Natural killer cell (primary cell): Measurements from ENCODE around the gene HLA-DPA1. TPM values are rescaled to one million over a fixed set of nuclear protein-coding genes. Genes with fewer than 3 reads are reported as not detected.

ENCODE experiments used
- ATAC-seq, 3 donors: fragments of 150-1000 bp in 2 of 3; fragments of 200-7000 bp in 1 of 3; cut with Tn5 transposase; 1 replicate in 1 of 3; 2 replicates in 2 of 3; pipeline ENCODE4 v1.10.0; 2021; ENCODE audit warnings: mild to moderate bottlenecking in 2 of 3, moderate library complexity in 2 of 3
- DNase-seq, 2 donors: peaks; one replicate each; pipeline versions ENCODE4 v3.0.0 to v3.0.0-alpha.2; 2013 to 2021; ENCODE audit warnings: mixed read lengths in 1 of 2
- H3K27ac ChIP-seq: one replicate; pipeline ENCODE4 v1.5.1; 2013; ENCODE audit warnings: mild to moderate bottlenecking, low read length
- H3K27me3 ChIP-seq: one replicate; pipeline ENCODE4 v1.6.1; 2013; ENCODE audit warnings: low read length; ENCODE audit not compliant: control insufficient read depth, insufficient read depth
- H3K36me3 ChIP-seq: one replicate; pipeline ENCODE4 v1.6.1; 2013; ENCODE audit warnings: low read length; ENCODE audit not compliant: control insufficient read depth, insufficient read depth
- H3K4me1 ChIP-seq: one replicate; pipeline ENCODE4 v1.6.1; 2013; ENCODE audit warnings: low read length; ENCODE audit not compliant: control insufficient read depth, insufficient read depth
- H3K4me3 ChIP-seq: one replicate; pipeline ENCODE4 v1.5.1; 2013; ENCODE audit warnings: low read length
- H3K9me3 ChIP-seq: one replicate; pipeline ENCODE4 v1.6.1; 2013; ENCODE audit warnings: low read length; ENCODE audit not compliant: control insufficient read depth, insufficient read depth
- H3K27ac Mint-ChIP-seq, 2 donors: one replicate each; pipeline ENCODE4 v1.8.0; 2022; ENCODE audit warnings: mild to moderate bottlenecking in 2 of 2, mixed read lengths in 2 of 2, moderate library complexity in 1 of 2
- H3K27me3 Mint-ChIP-seq, 2 donors: one replicate each; pipeline ENCODE4 v1.8.0; 2022; ENCODE audit warnings: low read depth in 2 of 2, mixed read lengths in 2 of 2
- H3K36me3 Mint-ChIP-seq: one replicate; pipeline ENCODE4 v1.8.0; 2022; ENCODE audit warnings: mixed read lengths
- H3K4me1 Mint-ChIP-seq, 2 donors: one replicate each; pipeline ENCODE4 v1.8.0; 2022; ENCODE audit warnings: mixed read lengths in 2 of 2
- H3K4me3 Mint-ChIP-seq: one replicate; pipeline ENCODE4 v1.8.0; 2022; ENCODE audit warnings: mild to moderate bottlenecking, moderate library complexity, mixed read lengths
- H3K9me3 Mint-ChIP-seq, 2 donors: one replicate each; pipeline ENCODE4 v1.8.0; 2022; ENCODE audit warnings: mixed read lengths in 2 of 2
- WGBS: methylation state at CpG from one replicate; pipeline ENCODE4 v1.1.7; 2013; ENCODE audit warnings: missing lambda C conversion rate; ENCODE audit not compliant: insufficient coverage; 5-methylcytosine and 5-hydroxymethylcytosine counted together
- intact Hi-C: fragments of 100-400 bp; cut with micrococcal nuclease; formaldehyde crosslinking; loops from one replicate; pipeline ENCODE4 v1.14.2; 2022
- total RNA-seq, 4 donors: library from RNA; stranded (reverse); fragments of 120-200 nt in 1 of 4; gene quantifications; one replicate each; pipeline versions ENCODE4 v1.2.3 to v1.2.4, GENCODE V29; 2013 to 2022
- TF ChIP-seq, protein P1 (sequence below): fragments of 200-600 bp; IDR thresholded peaks from one replicate; pipeline ENCODE4 v1.8.0; 2022; ENCODE audit warnings: antibody characterized with exemption

The HLA-DPA1 gene
- total RNA-seq, 3 donors from 2014 or later (not counting 1 experiment from before 2014, with no cell fraction given), result 43.1 to 135 (median 73.5) TPM

DNA sequence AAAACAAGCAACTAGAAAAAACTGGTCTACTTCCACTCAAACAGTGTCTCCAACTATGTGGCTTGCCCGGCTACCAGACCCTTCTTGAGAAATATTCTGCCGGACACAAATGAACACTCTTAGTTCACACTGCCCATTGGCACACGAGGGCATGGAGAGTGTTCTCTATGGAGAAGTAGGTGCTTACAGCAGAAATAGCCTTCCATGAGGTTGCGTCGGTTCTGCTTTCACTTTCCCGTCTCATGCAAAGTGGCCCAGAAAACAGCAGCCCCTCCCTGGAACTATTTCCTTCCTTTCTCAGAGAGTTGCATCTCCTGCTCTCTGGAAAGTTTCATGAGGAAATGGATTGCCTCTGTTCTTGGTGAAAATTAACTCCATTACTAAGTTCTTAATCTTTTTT, 54.5 kb downstream of the HLA-DPA1 start:
- H3K27ac Mint-ChIP-seq, result peak overlapping the region; percentile 11 to 56
- H3K36me3 ChIP-seq, result no peaks in the 10 kb centered on the region
- no peaks in the 10 kb centered on the region for H3K9me3 Mint-ChIP-seq
- peaks cover 24% of the 10 kb centered on the region for H3K4me1 ChIP-seq
- H3K4me3 Mint-ChIP-seq, result peak overlapping the region; percentile 79
- intact Hi-C loops, result loop anchor here (5.0 kb wide), 1 partner anchor 128 kb away; no protein-coding TSS in a partner anchor
- TF ChIP-seq, protein P1, sequence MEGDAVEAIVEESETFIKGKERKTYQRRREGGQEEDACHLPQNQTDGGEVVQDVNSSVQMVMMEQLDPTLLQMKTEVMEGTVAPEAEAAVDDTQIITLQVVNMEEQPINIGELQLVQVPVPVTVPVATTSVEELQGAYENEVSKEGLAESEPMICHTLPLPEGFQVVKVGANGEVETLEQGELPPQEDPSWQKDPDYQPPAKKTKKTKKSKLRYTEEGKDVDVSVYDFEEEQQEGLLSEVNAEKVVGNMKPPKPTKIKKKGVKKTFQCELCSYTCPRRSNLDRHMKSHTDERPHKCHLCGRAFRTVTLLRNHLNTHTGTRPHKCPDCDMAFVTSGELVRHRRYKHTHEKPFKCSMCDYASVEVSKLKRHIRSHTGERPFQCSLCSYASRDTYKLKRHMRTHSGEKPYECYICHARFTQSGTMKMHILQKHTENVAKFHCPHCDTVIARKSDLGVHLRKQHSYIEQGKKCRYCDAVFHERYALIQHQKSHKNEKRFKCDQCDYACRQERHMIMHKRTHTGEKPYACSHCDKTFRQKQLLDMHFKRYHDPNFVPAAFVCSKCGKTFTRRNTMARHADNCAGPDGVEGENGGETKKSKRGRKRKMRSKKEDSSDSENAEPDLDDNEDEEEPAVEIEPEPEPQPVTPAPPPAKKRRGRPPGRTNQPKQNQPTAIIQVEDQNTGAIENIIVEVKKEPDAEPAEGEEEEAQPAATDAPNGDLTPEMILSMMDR, result no peak
- H3K27me3 Mint-ChIP-seq, result peaks cover 0 to 16% of the 10 kb centered on the region in 2 donors
- no peaks in the 10 kb centered on the region for H3K9me3 ChIP-seq
- ATAC-seq (peak in 2 of 3 donors; percentile 78 to 85), DNase-seq (peak in 1 of 2 donors; percentile 67)
- WGBS, result 2% methylated on average over 6 of the region's 6 CpGs
- H3K4me3 ChIP-seq, result no peak overlapping the region
- peaks cover 5 to 28% of the 10 kb centered on the region in 2 donors for H3K4me1 Mint-ChIP-seq
- no peaks in the 10 kb centered on the region for H3K36me3 Mint-ChIP-seq
- no peaks in the 10 kb centered on the region for H3K27me3 ChIP-seq
- peak overlapping the region; percentile 88 for H3K27ac ChIP-seq

DNA sequence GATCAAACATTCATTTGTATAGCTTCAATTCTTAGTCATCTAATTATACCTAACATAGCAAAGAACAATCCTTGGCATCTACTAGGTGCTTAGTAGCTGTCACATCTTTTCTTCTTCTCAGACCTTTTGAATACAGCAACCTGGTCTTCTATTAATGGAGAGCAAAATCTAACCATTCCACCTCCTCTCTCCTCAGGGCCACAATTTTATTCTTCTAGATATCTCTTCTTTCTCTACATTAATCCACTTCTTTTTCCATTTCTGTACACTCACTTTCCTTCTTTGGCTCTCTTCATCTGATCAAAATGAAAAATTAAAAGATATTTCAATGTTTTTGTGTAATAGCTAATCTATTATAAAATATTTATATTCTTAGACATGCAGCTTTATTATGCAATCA, 55.0 kb downstream of the HLA-DPA1 start:
- Mint-ChIP-seq H3K27me3 (peaks cover 3 to 18% of the 10 kb centered on the region in 2 donors), H3K9me3 (no peaks in the 10 kb centered on the region), H3K4me3 (no peak overlapping the region), H3K4me1 (peaks cover 5 to 28% of the 10 kb centered on the region in 2 donors), H3K36me3 (no peaks in the 10 kb centered on the region), H3K27ac (no peak overlapping the region)
- no peaks in the 10 kb centered on the region for H3K27me3 ChIP-seq
- TF ChIP-seq, protein P1, result no peak
- intact Hi-C loops, result loop anchor here (5.0 kb wide), 1 partner anchor 129 kb away; no protein-coding TSS in a partner anchor
- DNase-seq (no peak), ATAC-seq (no peak)
- H3K27ac ChIP-seq, result peak overlapping the region; percentile 88
- H3K9me3 ChIP-seq, result no peaks in the 10 kb centered on the region
- H3K36me3 ChIP-seq, result no peaks in the 10 kb centered on the region
- peaks cover 24% of the 10 kb centered on the region for H3K4me1 ChIP-seq
- no peak overlapping the region for H3K4me3 ChIP-seq

DNA sequence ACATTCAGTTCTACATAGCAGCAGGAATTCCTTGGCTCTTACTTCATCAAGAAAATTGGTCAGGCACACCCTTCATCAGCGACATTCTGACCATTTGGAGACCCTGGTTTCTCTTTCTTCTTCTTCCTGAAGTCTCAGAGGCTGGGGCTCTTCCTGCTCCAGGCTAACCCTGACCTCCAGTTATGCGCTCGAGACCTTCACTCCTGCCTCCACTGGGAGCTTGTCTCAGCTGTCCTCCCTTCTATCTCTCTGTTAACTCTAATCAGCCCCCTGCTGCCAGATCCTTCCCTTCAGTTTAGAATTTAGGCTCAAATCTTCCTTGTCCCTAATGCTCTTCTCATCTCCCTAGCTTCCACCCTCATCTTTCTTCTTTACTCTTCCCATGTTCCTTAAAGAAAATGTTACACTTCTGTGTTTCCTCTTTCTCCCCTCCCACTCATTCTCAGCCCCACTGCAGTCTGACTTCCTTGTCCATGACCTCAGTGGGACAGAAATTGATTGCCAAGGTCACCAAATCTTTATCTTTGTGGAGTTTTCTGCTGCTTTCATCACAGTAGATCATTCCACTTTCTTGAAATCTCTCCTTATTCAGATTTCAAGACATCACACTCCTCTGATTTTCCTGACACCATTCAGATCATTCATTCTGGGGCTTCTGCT, 55.6 kb downstream of the HLA-DPA1 start:
- Mint-ChIP-seq H3K27ac (no peak overlapping the region), H3K27me3 (peaks cover 9 to 23% of the 10 kb centered on the region in 2 donors), H3K4me3 (no peak overlapping the region), H3K9me3 (no peaks in the 10 kb centered on the region), H3K36me3 (no peaks in the 10 kb centered on the region), H3K4me1 (peaks cover 5 to 28% of the 10 kb centered on the region in 2 donors)
- Histone ChIP-seq H3K27me3 (no peaks in the 10 kb centered on the region), H3K27ac (peak overlapping the region; percentile 88), H3K36me3 (no peaks in the 10 kb centered on the region), H3K4me1 (peaks cover 24% of the 10 kb centered on the region), H3K4me3 (no peak overlapping the region), H3K9me3 (no peaks in the 10 kb centered on the region)
- no peak for DNase-seq
- intact Hi-C loops, result loop anchor here (5.0 kb wide), 1 partner anchor 129 kb away; no protein-coding TSS in a partner anchor
- ATAC-seq, result no peak
- WGBS, result 89% methylated on average over 3 of the region's 3 CpGs
- TF ChIP-seq, protein P1, result no peak
